Adrenal gland (tissue), 5 donors: Measurements from ENCODE around the gene CACNA1G.

ENCODE experiments used
- POLR2A ChIP-seq, 2 donors: fragments of 450-650 bp; IDR thresholded peaks; one replicate each; pipeline ENCODE4 v1.6.1; 2017; ENCODE audit warnings: antibody characterized with exemption in 2 of 2, mild to moderate bottlenecking in 2 of 2, moderate library complexity in 1 of 2
- TF ChIP-seq, protein P1 (sequence below), 6 experiments: fragments of 450-650 bp in 4 of 6; fragments of 200-600 bp in 2 of 6; sonication (generic) in 1 of 6; IDR thresholded peaks; 1 replicate in 5 of 6; 2 replicates in 1 of 6; pipeline versions ENCODE4 v1.5.1 to v1.8.0; 2016 to 2021; ENCODE audit warnings: antibody characterized with exemption in 6 of 6, mild to moderate bottlenecking in 2 of 6, moderate library complexity in 1 of 6
- donor health status: DM: no; HTN: no; CAD: no.

DNA sequence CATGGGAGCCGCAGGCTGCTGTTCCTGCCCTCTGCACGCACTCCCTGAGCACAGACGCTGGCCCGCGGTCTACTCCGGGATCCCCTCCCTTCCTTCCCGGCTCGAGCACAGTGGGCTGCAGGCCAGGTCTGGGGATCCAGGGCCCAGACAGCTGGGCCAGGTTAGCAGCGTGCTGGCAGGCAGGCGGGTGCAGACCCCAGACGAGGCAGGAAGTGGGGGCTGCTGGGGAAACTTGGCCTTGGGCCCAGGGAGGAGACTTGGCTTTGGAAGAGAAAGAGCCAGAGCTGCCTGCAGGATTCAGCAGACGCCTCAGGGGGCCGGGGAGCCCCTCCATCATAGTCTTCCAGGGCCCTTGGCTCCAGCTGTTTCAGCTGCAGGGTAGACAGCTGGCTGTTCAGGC is 44.0 kb downstream of the CACNA1G start:
- TF ChIP-seq POLR2A (IDR thresholded peaks at IDR 0.05), result no peak
- TF ChIP-seq, protein P1, sequence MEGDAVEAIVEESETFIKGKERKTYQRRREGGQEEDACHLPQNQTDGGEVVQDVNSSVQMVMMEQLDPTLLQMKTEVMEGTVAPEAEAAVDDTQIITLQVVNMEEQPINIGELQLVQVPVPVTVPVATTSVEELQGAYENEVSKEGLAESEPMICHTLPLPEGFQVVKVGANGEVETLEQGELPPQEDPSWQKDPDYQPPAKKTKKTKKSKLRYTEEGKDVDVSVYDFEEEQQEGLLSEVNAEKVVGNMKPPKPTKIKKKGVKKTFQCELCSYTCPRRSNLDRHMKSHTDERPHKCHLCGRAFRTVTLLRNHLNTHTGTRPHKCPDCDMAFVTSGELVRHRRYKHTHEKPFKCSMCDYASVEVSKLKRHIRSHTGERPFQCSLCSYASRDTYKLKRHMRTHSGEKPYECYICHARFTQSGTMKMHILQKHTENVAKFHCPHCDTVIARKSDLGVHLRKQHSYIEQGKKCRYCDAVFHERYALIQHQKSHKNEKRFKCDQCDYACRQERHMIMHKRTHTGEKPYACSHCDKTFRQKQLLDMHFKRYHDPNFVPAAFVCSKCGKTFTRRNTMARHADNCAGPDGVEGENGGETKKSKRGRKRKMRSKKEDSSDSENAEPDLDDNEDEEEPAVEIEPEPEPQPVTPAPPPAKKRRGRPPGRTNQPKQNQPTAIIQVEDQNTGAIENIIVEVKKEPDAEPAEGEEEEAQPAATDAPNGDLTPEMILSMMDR (IDR thresholded peaks at IDR 0.05), result no peak
